RKO (cell line): ENCODE results near the gene MICALL2.
A peak's percentile ranks its signal among the peaks of the same experiment; 100 is the strongest.

ENCODE experiments used
- DNase-seq: peaks from one replicate; pipeline ENCODE4 v3.0.0-alpha.2; 2016; ENCODE audit warnings: low spot score

MICALL2 gene

GRCh38 chr7:1458683-1459511 is at the start of gene MICALL2:
MICALL2 (minus strand) TSS chr7:1459470; CDS start chr7:1459326, 144 bp downstream.
- DNase-seq, result peak; percentile 88

- no peak for DNase-seq
Observed at GRCh38 chr7:1508277-1508758, 49.0 kb upstream of the MICALL2 start.

GRCh38 chr7:1505731-1506550 is 46.7 kb upstream of the MICALL2 start:
- DNase-seq, result no peak

- peak; percentile 89 for DNase-seq
Observed at GRCh38 chr7:1503816-1504775, 44.8 kb upstream of the MICALL2 start, which contains the start of gene INTS1. INTS1 (minus strand) TSS chr7:1504389; CDS start chr7:1503960, 429 bp downstream.

GRCh38 chr7:1503390-1503789 is 44.1 kb upstream of the MICALL2 start:
- peak; percentile 44 for DNase-seq

GRCh38 chr7:1502845-1503244 is 43.6 kb upstream of the MICALL2 start:
- no peak for DNase-seq

- no peak for DNase-seq
Observed at GRCh38 chr7:1501487-1502270, 42.4 kb upstream of the MICALL2 start.

GRCh38 chr7:1500064-1500807 is 41.0 kb upstream of the MICALL2 start:
- no peak for DNase-seq

- no peak for DNase-seq
Observed at GRCh38 chr7:1499367-1500029, 40.2 kb upstream of the MICALL2 start.

GRCh38 chr7:1498370-1499305 is 39.4 kb upstream of the MICALL2 start:
- DNase-seq, result no peak

GRCh38 chr7:1497293-1497927 is 38.1 kb upstream of the MICALL2 start:
- DNase-seq, result no peak

GRCh38 chr7:1496531-1497292 is 37.4 kb upstream of the MICALL2 start:
- DNase-seq, result no peak

GRCh38 chr7:1495564-1496242 is 36.4 kb upstream of the MICALL2 start:
- DNase-seq, result no peak

- no peak for DNase-seq
Observed at GRCh38 chr7:1494866-1495563, 35.7 kb upstream of the MICALL2 start.

- no peak for DNase-seq
Observed at GRCh38 chr7:1494447-1494846, 35.2 kb upstream of the MICALL2 start.

- no peak for DNase-seq
Observed at GRCh38 chr7:1493571-1493970, 34.3 kb upstream of the MICALL2 start.
